Lung microvascular endothelial cell (primary cell): ENCODE measurements around the gene PHOX2A. TPM values are rescaled to one million over a fixed set of nuclear protein-coding genes. Genes with fewer than 3 reads are reported as not detected.

Source experiments
- DNase-seq, 2 donors: peaks; one replicate each; pipeline versions ENCODE4 v3.0.0 to v3.0.0-alpha.2; 2010; ENCODE audit warnings: low read depth in 2 of 2
- total RNA-seq: library from RNA; depleted of rRNA; stranded (reverse); fragments of >200 nt; gene quantifications from 2 replicates; pipeline ENCODE4 v1.2.1, GENCODE V29; 2014

The PHOX2A gene
- total RNA-seq, 1 donor from 2014 or later = not detected

DNA sequence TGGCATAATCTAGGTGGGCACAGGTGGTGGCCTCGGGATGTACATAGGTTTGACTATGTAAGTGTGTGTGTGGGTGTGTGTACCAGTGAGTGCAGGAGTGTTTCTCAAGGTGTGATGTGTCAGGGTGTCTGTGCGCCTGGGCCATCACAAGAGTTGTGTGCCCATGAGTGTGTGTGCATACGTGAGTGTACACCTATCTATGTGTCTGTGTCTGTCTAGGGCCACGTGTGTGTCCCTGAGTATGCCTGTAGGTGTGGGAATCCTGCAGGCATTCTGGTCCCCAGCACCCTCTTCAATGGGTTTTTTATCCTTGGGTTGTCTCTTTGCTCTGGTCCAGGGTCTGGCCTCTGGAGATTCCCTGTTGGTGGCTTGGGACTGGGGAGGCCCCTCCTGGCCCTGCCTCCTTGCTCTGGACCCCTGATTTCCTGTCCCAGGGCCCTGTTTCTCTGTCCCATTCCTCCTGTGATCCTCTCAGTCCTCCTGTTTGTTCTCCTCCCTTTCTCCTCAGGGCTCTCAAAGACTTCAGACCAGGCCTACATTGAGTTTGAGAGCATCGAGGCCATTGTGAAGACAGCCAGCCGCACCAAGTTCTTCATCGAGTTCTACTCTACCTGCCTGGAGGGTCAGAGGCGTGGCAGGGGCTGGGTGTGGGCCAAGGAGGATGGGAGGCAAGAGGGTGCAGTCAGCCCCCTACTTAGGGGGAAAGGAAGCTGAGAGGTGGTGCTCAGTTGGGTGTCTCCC is 10.0 kb downstream of the PHOX2A start:
- DNase-seq = no peak

DNA sequence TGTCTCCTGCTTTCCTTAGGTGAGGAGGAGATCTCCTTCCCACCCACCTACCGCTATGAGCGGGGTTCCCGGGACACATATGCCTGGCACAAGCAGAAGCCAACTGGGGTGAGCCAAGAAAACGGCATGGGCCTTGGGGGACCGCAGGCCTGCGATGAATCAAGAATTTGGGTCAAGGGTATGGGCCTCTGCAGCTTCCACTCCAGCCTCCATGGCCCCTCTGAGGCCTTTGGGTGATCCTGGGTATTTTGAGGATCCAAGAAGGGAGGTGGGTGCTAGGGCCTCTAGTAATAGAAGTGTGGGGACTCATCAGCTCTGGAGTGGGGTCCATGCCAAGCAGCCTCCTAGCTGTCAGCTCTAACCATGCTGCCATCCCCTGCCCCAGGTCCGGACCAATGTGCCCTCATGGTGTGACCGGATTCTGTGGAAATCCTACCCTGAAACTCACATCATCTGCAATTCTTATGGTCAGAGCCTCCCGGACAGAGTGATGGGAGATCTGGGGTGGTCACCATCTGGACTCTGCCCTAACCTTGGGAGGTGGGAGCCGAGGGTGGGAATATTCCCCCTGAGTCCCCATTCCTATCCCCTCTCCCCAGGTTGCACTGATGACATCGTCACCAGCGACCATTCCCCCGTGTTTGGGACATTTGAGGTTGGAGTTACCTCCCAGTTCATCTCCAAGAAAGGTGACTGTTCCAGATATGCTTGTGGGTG is 10.8 kb downstream of the PHOX2A start:
- no peak for DNase-seq

DNA sequence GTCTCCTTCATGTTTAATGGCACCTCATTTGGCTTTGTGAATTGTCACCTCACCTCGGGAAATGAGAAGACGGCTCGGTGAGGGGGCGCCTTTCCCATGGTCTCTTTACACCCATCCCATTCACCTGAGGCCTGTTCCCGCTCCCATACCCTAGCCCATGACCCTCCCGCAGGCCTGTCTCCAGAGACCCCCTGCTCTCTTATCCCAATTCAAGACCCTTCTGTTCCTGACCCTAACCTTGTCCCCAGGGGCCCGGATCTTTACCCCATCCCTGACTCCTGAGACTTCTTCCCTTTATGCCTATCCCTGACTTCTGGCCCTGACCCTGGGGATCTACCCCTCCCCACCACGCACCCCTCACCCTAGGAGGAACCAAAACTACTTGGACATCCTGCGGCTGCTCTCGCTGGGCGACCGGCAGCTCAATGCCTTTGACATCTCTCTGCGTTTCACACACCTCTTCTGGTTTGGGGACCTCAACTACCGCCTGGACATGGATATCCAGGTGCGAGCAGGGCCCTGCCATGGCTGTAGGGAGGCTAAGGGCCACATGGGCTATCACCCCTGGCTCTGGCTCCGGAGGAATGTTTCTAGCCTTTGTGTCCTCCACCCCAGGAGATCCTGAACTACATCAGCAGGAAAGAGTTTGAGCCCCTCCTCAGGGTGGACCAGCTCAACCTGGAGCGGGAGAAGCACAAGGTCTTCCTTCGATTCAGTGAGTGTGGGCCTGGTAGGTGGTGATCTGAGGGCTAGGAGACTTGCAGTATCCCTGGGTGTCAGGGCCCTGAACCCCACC is 11.5 kb downstream of the PHOX2A start:
- DNase-seq = no peak

DNA sequence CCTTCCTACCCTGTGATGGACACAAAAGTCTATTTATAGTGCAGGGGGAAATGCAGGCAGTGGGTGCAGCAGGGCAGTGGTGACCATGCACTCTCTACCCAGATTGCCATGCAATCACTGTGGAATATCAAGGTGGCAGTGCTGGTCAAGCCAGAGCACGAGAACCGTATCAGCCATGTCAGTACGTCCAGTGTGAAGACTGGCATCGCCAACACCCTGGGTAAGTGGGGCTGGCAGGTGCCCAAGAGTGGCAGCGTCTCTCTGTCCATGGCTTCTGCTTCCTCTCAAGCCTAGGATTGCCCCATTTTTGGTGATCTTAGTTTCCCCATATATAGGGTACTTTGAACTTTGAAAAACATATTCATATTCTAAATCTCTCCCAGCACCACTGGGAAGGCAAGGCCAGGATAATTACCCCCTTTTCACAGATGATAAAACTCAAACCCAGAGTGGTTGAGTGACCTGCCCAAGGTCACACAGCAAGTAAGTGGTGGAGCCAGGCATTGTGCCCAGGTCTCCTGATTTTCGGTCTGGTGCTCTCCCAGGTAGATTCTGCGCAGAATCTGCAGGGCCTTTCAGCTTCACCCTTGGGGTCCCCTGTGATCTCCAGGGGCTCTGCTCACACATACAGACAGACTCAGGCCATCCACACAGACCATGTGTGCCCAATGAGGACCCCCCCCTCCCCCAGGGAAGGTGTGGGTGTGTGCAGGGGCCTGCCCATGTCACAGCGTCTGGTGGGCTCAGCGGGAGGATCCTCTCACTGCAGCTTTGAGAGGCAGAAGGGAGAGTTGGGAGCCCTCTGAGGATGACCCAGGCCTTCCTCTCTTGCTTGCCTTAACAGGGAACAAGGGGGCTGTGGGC is 12.3 kb downstream of the PHOX2A start:
- DNase-seq = no peak

DNA sequence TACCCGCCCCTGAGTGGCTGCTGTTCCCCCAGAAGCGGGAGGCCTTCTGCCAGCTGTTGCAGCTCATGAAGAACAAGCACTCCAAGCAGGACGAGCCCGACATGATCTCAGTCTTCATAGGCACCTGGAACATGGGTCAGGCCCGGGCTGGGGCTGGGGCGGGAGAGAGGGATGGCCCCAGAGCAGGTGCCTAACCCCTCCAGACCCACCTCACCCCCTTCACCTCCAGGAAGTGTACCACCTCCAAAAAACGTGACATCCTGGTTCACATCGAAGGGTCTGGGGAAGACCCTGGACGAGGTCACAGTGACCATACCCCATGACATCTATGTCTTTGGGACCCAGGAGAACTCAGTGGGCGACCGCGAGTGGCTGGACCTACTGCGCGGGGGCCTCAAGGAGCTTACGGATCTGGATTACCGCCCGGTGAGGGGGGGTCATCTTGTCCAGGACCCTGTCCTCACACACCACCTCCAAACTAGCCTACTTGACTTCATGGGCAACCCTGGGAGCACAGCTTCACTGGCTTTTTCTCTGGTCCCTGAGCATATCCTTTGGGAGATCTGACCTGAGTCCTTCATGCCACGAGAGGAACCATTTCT is 13.1 kb downstream of the PHOX2A start:
- DNase-seq = no peak

DNA sequence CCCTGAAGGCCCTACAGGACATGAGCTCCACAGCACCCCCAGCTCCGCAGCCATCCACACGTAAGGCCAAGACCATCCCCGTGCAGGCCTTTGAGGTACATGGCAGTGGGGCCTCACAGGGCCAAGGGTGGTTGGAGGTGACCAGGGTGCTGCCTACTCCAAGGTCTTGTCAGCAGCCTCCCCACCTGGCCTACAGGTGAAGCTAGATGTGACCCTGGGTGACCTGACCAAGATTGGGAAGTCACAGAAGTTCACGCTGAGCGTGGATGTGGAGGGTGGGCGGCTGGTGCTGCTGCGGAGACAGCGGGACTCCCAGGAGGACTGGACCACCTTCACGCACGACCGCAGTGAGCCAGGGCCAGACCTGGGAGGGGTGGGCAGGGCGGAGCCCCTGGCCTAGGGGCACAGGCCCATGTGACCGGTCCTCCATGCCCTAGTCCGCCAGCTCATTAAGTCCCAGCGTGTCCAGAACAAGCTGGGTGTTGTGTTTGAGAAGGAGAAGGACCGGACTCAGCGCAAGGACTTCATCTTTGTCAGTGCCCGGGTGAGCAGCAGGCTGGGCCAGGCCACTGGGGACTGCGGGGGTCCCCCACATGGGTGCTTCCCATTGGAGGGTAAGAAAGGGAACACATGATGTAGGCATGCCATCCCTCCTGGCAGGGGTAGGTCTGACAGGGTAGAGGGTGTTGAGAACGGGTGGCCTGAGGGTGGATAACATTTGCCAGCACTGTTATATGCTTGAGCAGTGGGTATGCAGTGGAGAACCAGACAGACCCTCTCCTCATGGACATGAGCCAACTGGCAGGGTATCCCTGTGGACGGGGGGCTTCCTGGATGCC is 13.8 kb downstream of the PHOX2A start:
- no peak for DNase-seq

DNA sequence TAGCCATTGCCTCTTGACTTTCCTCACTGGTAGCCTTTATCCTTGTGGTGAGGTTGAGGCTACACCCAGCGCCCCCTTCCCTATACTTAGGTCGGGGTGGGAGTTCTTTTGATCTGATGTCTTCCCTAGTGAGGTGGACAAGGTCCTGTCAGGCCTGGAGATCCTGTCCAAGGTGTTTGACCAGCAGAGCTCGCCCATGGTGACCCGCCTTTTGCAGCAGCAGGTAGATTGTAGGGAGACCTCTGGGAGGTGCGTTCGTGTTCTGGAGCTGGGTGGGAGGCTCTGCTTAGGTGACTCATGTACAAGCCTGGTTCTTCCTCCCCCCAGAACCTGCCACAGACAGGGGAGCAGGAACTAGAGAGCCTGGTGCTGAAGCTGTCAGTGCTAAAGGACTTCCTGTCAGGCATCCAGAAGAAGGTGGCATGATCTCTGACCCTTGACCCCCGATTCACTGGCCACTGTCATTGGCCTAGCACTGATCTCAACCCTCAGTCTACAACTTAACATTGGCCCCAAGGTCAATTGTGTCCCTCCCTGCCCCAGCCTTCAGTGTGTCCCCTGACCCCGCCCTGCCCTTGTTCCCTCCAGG is 14.5 kb downstream of the PHOX2A start:
- DNase-seq = no peak

DNA sequence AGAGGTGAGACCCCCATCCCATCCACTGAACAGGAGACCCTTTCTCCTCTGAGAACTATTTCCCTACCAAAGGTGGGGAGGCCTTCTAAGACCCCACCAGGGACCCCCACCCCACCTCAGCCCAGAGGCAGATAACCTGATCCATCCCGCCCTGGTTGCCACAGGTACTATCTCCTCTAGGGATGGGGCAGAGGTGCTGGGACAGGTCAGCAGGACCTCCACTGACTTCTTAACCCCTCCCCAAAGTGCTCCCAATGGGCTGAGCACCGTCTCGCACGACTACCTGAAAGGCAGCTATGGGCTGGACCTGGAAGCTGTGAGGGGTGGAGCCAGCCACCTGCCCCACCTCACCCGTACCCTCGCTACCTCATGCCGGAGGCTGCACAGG is 15.1 kb downstream of the PHOX2A start:
- no peak for DNase-seq

DNA sequence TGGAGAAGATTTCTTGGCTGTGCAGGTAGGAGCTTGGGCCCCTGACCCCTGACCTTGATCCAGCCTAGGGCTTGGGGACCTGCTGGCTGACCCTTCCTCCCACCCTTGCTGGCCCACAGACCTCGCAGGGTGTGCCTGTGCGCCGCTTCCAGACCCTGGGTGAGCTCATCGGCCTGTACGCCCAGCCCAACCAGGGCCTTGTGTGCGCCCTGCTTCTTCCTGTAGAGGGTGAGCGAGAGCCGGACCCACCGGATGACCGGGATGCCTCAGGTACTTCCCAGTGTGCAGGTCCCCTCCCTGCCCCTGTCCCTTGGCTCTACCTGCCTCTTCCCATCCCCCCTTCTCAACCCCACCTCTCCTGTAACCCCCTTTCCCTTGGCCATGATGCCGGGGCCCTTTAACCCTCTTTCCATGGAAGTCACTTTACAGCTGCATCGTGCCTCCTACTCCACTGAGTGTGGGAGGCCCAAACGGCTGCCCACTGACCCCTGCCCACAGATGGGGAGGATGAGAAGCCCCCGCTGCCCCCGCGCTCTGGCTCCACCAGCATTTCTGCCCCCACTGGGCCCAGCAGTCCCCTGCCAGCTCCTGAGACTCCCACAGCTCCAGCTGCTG is 15.6 kb downstream of the PHOX2A start:
- peak in 1 of 2 donors; percentile 37 for DNase-seq

DNA sequence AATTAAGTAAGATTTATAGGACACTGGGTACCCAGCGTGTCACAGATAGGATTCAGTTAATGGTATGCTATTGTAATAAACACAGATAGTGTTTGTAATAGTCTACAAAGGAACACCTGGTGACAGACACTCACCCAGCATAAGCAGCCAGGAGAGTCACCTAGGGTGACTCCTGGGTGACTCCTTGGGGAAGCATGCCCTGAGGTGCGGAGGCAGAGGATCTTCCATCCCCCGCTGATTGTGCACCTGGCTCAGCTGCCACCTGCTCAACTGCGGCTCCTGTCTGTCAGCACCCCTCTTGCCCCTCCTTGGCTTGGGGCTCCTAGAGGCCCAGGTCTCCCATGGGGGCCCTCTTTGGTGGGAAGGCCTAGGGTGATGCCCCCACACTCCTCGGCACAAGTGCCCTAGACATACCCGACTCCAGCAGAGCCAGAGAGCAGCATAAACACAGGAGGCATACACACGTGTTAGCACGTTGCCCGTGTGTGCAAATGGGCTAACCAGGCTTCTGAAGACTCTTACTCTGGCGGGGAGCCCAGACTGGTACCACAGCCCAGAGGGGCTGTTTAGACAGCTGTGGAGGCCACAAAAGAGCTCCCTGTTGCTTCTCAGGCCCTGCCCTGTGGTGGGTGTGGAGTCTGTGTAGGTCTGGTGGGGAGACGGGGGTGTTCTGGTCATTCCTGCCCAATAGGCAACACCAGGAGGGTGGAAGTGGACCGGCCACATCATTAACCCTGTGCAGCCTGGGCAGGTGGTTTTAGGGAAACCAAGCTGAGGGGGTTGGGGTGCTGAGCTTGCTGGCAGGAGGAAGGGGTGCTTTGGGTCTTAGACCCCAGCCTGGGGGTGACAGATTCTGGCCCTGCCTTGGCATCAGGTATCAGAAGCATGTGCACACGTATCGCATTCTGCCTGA is 16.4 kb downstream of the PHOX2A start:
- DNase-seq = no peak

DNA sequence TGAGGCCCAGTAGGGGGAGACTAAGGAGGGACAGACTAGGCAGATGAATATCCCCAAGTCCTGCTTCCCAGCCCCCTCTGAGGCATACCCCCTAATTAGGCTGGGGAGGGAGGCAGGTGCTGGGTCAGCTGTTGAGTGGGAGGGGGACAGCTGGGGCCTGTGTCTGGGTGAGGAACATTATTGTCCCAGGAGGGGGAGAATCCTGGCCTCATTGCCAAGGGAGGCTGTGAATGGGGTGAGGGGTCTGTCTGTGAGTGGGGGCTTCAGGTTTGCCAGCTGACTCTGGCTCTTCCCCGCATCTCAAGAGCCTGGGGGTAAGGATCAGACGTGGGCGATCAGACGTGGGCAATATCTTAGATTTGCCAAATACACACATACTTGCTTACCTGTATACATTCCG is 17.3 kb downstream of the PHOX2A start:
- DNase-seq = no peak

DNA sequence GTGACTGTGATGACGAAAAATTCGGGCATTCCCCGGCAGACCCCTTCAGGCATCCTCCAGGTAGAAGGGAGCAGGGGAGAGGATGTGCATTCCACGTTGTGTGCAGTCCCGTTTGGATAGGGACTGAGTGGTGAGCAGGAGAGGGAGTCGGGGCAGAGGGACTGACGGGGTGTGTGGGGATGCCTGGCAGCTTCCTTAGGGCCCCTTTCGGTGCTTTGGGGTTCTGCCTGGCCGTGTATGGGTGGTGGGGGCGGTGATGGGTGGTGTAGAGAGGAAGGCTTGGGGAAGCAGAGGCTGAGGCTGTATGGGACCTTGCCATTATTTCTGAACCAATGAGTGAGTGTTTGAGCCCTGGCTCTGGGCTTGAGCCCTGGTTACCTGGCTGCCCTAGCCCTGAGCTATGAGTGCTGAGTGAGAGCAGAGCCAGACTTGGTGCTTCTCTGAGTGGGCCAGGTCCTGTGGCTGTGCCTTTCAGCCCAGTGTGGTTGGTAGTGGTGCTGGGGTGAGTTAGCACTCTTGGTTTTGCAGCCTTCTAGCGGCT is 18.5 kb downstream of the PHOX2A start:
- DNase-seq = no peak

DNA sequence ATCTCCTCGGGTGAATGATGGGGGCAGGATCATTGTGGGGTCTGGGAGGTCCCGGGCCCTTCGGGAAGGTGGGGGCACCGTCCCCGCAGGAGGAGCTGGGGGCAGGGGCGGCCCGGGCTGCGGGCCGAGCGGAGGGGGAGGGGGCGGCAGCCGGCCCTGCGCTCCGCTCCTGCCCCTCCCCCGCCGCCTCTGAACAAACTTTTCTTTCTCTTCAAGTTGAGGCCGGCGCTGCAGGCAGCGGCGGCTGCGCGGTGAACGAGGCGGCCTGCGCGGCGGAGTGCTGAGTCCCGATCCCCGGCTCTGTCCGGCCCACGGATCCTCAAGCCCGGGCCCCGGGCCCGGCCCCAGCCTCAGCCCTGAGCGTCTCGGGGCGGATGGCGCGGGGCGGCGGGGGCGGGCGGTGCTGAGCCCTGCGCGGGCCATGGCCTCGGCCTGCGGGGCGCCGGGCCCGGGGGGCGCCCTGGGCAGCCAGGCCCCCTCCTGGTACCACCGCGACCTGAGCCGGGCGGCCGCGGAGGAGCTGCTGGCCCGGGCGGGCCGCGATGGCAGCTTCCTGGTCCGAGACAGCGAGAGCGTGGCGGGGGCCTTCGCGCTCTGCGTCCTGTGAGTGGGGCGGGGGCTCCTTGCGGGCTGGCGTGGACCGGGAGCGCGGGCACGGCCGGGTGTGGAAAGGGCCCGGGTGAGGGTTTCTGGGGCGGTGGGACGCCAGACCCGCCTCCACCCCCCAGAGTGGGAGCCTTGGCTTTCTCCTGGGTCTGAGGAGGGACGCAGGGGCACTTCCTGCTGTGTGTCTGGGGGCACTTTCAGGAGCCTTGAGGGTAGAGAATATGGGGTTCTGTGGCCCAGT is 19.2 kb downstream of the PHOX2A start, which contains the start of gene INPPL1:
Gene INPPL1, plus strand, starts transcription at position 204 of the 847 bp plus-strand sequence. Its CDS starts 218 bp downstream, at position 422.
- peak; percentile 37 to 48 for DNase-seq

DNA sequence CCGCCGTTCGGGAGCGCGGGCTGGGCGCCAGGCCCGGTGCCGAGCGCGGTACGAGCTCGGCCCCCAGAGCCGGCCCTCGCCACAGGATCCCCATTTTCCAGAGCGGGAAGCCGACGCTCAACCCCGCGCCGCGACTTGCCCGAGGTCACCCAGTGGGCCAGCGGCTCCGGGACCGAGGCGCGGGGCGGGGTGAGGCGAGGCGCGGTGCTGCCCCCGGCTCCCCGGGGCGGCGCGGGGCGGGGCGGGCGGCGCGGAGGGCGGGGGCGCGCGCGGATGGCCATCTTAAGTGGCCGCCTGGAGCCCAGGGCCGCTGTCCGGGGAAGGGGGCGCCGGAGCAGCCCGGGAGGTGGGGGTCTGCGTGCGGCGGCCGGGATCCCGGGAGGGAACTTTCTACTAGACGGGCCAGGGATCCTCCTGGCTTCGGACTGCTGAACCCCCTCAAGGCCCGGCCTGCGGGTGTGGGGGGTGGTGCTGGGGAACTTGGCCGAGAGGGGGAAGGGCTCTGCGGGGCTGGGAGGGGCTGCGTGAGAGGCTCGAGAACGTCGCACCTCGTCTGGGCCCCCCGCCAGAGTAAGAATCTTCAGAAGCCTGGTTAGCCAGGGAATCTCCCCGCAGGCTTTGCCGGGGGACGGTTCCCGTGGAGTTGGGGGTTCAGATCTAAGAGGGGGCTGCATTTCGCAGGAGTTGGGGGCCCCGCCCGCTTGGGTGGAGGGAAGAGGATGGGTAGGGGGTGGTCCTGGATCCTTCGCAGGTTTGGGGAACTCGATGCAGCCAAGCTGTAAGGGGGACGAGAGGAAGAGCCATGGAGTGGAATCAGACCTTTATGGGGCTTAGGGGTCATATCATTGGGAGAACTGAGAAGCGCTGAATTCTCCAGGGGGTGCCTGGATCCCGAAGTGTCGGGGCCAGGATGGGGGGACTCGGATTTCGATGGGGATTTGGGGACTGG is 20.1 kb downstream of the PHOX2A start:
- DNase-seq = peak; percentile 40 to 57

DNA sequence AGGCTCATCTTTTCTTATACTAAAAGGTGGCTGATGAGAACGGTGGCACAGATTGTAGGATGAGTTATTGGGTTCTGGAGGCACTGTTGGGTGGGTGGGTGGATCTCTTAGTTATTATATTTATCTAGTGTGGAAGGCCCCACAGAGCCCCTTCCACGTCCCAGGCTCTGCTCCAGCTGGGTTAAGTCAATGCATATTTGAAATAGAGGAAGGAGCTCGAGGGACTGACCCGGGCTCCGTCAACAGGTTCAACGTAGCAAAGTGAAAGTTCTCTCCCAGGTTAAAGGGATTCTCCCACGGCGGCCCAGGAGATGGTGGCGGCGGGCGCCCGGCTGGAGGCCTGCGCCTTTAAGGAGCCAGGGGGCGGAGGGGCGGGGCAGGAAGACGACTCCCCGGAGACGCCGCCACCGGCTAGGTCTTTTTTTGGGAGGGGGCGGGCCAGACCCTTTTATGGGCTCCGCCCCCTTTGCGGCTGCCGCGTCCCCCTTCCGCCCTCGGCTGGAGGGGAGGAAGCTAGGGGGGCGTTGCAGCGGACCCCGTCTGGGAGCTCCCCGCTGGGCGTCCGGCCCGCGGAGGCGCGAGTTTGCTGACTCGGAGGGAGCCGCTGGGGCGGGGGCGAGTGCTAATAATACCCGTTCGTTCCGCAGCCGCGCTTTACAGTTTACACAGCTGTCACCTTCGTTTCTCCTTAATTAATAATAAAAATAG is 20.9 kb downstream of the PHOX2A start:
- DNase-seq = peak; percentile 73 to 87
